ENCODE data around the gene PARP2. TPM values are rescaled to one million over a fixed set of nuclear protein-coding genes. Genes with fewer than 3 reads are reported as not detected.

The PARP2 gene
- total and polyA plus RNA-seq, 9 of the 15 experiments (the other 6 are each of a cell fraction or from before 2014, with no cell fraction given) = 19.7 to 50.5 (median 29.9) TPM

DNA sequence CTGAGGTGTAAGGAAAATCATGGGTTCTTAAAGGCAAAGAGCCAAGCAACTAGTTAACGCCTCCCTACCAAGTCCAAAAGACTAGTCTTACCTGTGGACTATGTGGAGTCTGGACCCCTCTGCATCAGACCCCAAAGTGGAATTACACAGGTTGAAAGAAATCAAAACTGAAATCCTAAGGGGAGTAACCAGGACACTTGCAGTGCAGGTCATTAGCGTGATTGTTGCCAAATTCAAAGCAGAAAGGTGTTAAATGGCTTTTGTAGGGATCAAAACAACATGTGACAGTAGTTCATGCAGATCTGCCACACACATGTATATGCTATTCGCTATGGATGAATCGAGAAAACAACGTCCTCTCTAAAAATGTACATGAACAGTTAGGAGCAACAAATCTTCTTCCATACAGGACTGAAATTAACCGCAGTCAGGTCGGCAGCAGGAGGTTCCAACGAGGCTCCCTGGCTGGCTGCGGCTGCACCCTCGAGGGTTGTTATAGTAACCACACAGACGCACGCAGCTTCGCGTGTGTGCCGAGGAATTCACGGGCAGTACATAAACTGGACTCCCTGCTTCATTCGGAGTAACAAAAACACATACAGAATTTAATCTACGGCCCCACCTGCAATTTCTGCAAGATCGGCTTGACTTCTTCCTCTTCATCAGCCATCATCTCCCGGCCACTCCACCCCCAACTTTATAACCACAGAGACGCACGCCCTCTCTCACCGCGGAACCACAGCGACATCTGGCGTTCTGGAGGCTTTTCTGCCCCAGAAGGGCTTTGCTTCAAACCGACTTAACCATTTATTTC, 38.0 kb upstream of the PARP2 start, which contains the start of gene TTC5 (continued):
- TF ChIP-seq POLR2G (IDR thresholded peaks at IDR 0.05; ENCODE audit: low read depth, low read length) = no peak
- peak; percentile 94 for TF ChIP-seq SP2 (IDR thresholded peaks at IDR 0.05; ENCODE audit: extremely low read depth, low read depth, low read length, poor library complexity, severe bottlenecking)
- no peak for TF ChIP-seq ILF3 (IDR thresholded peaks at IDR 0.05; ENCODE audit: borderline replicate concordance)
- peak; percentile 52 for TF ChIP-seq POLR2A (conservative IDR thresholded peaks at IDR 0.05)
- no peak for TF ChIP-seq ZNF561 (CRISPR knock-in tag; conservative IDR thresholded peaks at IDR 0.05)
- no peak for TF ChIP-seq TSC22D4 (tag; IDR thresholded peaks at IDR 0.05)
- no peak for TF ChIP-seq HDGF (IDR thresholded peaks at IDR 0.05)
- no peak for TF ChIP-seq ZNF239 (CRISPR knock-in tag; IDR thresholded peaks at IDR 0.05)
- TF ChIP-seq CHD2 (IDR thresholded peaks at IDR 0.05; ENCODE audit: low read depth, low read length) = no peak
- no peak for TF ChIP-seq FOXJ3 (CRISPR knock-in tag; IDR thresholded peaks at IDR 0.05)
- no peak for TF ChIP-seq KLF10 (CRISPR knock-in tag; IDR thresholded peaks at IDR 0.05)
- no peak for TF ChIP-seq ZNF217 (CRISPR knock-in tag; IDR thresholded peaks at IDR 0.05)
- TF ChIP-seq, protein P1, sequence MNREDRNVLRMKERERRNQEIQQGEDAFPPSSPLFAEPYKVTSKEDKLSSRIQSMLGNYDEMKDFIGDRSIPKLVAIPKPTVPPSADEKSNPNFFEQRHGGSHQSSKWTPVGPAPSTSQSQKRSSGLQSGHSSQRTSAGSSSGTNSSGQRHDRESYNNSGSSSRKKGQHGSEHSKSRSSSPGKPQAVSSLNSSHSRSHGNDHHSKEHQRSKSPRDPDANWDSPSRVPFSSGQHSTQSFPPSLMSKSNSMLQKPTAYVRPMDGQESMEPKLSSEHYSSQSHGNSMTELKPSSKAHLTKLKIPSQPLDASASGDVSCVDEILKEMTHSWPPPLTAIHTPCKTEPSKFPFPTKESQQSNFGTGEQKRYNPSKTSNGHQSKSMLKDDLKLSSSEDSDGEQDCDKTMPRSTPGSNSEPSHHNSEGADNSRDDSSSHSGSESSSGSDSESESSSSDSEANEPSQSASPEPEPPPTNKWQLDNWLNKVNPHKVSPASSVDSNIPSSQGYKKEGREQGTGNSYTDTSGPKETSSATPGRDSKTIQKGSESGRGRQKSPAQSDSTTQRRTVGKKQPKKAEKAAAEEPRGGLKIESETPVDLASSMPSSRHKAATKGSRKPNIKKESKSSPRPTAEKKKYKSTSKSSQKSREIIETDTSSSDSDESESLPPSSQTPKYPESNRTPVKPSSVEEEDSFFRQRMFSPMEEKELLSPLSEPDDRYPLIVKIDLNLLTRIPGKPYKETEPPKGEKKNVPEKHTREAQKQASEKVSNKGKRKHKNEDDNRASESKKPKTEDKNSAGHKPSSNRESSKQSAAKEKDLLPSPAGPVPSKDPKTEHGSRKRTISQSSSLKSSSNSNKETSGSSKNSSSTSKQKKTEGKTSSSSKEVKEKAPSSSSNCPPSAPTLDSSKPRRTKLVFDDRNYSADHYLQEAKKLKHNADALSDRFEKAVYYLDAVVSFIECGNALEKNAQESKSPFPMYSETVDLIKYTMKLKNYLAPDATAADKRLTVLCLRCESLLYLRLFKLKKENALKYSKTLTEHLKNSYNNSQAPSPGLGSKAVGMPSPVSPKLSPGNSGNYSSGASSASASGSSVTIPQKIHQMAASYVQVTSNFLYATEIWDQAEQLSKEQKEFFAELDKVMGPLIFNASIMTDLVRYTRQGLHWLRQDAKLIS (CRISPR knock-in tag; IDR thresholded peaks at IDR 0.05) = 0 out of 2 replicates have a peak, but pooled peaks have one; percentile 44
- TF ChIP-seq BCL6 (CRISPR knock-in tag; IDR thresholded peaks at IDR 0.05) = no peak
- no peak for TF ChIP-seq SAFB2 (IDR thresholded peaks at IDR 0.05; ENCODE audit: borderline replicate concordance, low read depth, low read length, severe bottlenecking)
- no peak for TF ChIP-seq ZNF121 (CRISPR knock-in tag; conservative IDR thresholded peaks at IDR 0.05)
- TF ChIP-seq HSF4 (CRISPR knock-in tag; IDR thresholded peaks at IDR 0.05; ENCODE audit: borderline replicate concordance) = no peak
- no peak for TF ChIP-seq TCF3 (CRISPR knock-in tag; IDR thresholded peaks at IDR 0.05)
- no peak for TF ChIP-seq CBX5 (IDR thresholded peaks at IDR 0.05; ENCODE audit: borderline replicate concordance, low read depth)
- TF ChIP-seq ZNF146 (CRISPR knock-in tag; IDR thresholded peaks at IDR 0.05; ENCODE audit: unreplicated experiment) = no peak
- TF ChIP-seq, protein P2, sequence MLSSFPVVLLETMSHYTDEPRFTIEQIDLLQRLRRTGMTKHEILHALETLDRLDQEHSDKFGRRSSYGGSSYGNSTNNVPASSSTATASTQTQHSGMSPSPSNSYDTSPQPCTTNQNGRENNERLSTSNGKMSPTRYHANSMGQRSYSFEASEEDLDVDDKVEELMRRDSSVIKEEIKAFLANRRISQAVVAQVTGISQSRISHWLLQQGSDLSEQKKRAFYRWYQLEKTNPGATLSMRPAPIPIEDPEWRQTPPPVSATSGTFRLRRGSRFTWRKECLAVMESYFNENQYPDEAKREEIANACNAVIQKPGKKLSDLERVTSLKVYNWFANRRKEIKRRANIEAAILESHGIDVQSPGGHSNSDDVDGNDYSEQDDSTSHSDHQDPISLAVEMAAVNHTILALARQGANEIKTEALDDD (IDR thresholded peaks at IDR 0.05) = peak; percentile 98
- TF ChIP-seq, protein P3, sequence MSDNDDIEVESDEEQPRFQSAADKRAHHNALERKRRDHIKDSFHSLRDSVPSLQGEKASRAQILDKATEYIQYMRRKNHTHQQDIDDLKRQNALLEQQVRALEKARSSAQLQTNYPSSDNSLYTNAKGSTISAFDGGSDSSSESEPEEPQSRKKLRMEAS (CRISPR knock-in tag; IDR thresholded peaks at IDR 0.05) = no peak; the same call in 1 of the 2 replicates
- TF ChIP-seq, protein P4, sequence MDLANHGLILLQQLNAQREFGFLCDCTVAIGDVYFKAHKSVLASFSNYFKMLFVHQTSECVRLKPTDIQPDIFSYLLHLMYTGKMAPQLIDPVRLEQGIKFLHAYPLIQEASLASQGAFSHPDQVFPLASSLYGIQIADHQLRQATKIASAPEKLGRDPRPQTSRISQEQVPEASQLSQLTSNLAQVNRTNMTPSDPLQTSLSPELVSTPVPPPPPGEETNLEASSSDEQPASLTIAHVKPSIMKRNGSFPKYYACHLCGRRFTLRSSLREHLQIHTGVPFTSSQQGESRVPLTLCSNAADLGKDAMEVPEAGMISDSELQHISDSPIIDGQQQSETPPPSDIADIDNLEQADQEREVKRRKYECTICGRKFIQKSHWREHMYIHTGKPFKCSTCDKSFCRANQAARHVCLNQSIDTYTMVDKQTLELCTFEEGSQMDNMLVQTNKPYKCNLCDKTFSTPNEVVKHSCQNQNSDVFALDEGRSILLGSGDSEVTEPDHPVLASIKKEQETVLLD (IDR thresholded peaks at IDR 0.05) = no peak

All from K562 (cell line).